ENCODE measurements around the gene COX17. TPM values are rescaled to one million over a fixed set of nuclear protein-coding genes. Genes with fewer than 3 reads are reported as not detected.

Gene COX17
- total and polyA plus RNA-seq, 2 of the 13 experiments (the other 11 are each of a cell fraction or from before 2014, with no cell fraction given) = 41.4 to 51.0 TPM

- no peak for TF ChIP-seq ZKSCAN8 (CRISPR knock-in tag; IDR thresholded peaks at IDR 0.05; ENCODE audit: borderline replicate concordance)
- no peak for TF ChIP-seq ZNF543 (CRISPR knock-in tag; IDR thresholded peaks at IDR 0.05)
- TF ChIP-seq ZNF138 (CRISPR knock-in tag; IDR thresholded peaks at IDR 0.05; ENCODE audit: low read depth) = no peak
- no peak for TF ChIP-seq SIX1 (CRISPR knock-in tag; IDR thresholded peaks at IDR 0.05; ENCODE audit: borderline replicate concordance)
- TF ChIP-seq TEAD2 (CRISPR knock-in tag; IDR thresholded peaks at IDR 0.05) = no peak
- TF ChIP-seq PHF8 (CRISPR knock-in tag; IDR thresholded peaks at IDR 0.05) = no peak
- TF ChIP-seq, protein P1, sequence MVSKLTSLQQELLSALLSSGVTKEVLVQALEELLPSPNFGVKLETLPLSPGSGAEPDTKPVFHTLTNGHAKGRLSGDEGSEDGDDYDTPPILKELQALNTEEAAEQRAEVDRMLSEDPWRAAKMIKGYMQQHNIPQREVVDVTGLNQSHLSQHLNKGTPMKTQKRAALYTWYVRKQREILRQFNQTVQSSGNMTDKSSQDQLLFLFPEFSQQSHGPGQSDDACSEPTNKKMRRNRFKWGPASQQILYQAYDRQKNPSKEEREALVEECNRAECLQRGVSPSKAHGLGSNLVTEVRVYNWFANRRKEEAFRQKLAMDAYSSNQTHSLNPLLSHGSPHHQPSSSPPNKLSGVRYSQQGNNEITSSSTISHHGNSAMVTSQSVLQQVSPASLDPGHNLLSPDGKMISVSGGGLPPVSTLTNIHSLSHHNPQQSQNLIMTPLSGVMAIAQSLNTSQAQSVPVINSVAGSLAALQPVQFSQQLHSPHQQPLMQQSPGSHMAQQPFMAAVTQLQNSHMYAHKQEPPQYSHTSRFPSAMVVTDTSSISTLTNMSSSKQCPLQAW (CRISPR knock-in tag; IDR thresholded peaks at IDR 0.05) = no peak
- no peak for TF ChIP-seq TSC22D2 (CRISPR knock-in tag; IDR thresholded peaks at IDR 0.05; ENCODE audit: borderline replicate concordance)
- no peak for TF ChIP-seq TAF1 (CRISPR knock-in tag; IDR thresholded peaks at IDR 0.05)
- TF ChIP-seq PPARG (CRISPR knock-in tag; conservative IDR thresholded peaks at IDR 0.05) = no peak
- no peak for TF ChIP-seq ZNF234 (CRISPR knock-in tag; conservative IDR thresholded peaks at IDR 0.05)
- TF ChIP-seq MATR3 (CRISPR knock-in tag; IDR thresholded peaks at IDR 0.05) = no peak
These were observed 17.5 kb downstream of the COX17 start (continued) for GRCh38 chr3:119659606-119660291.

DNA sequence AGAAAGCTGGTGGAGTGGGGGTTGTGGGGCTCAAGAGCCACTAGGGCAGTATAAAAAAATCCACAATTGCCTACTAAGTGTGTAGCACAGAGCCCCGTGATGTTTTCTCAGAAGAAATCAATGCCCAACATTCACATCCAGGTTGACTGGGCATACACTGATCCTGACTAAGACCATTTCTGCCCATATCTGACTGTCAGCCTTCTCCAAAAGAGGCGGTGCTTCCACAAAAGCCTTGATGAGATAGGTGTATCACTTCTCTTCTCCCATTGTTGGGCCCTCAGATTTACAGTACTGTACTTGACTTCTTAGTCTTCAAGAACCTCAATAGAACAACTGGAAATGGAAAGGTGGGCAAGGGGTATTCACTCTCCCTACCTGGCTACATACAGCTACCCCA, 18.2 kb downstream of the COX17 start:
- CTCF ChIA-PET (ENCODE audit: low intra/inter-chr PET ratio, low total read pairs) = no interaction called here
- Histone ChIP-seq H3K36me3 (replicated peaks in 1 of 2; ENCODE audit: control insufficient read depth in 1 of 2, insufficient read depth in 2 of 2, low read length in 2 of 2) (no peaks in the 10 kb centered on the region), H3K4me1 (ENCODE audit: insufficient read depth, low read length) (no peaks in the 10 kb centered on the region), H3K79me2 (ENCODE audit: insufficient read depth, low read length) (no peaks in the 10 kb centered on the region), H4K20me1 (ENCODE audit: insufficient read depth, low read length) (no peaks in the 10 kb centered on the region), H3K9me3 (ENCODE audit: low read length) (no peaks in the 10 kb centered on the region), H3K4me3 (replicated peaks in 1 of 3; ENCODE audit: insufficient read depth in 1 of 3, low read depth in 2 of 3, low read length in 3 of 3) (no peak overlapping the region), H3K27ac (ENCODE audit: extremely low read length, insufficient read depth, low read length) (no peak overlapping the region), H2AFZ (ENCODE audit: low read length) (no peak overlapping the region), H3K27me3 (ENCODE audit: control insufficient read depth in 1 of 2, insufficient read depth in 2 of 2, low read length in 2 of 2) (no peaks in the 10 kb centered on the region), H3K4me2 (ENCODE audit: low read depth, low read length) (no peak overlapping the region), H3K9ac (ENCODE audit: insufficient read depth, low read depth, low read length) (no peak overlapping the region)
- no TSS peak for BruUV-seq (replicated peaks)
- ATAC-seq = no peak
- intact Hi-C loops (cut with micrococcal nuclease; ENCODE audit: unreplicated experiment) = no loop called here
- 80% methylated on average over 2 of the region's 2 CpGs for WGBS (ENCODE audit: low lambda C conversion rate)
- no peak for DNase-seq (ENCODE audit: low spot score)
- POLR2A ChIA-PET = no interaction called here
- in situ Hi-C loops (cut with HindIII; ENCODE audit: extremely low pct_ligation_motif_present, low pct_unique_long_range_greater_than_20kb) = no loop called here
- FAIRE-seq = no peak
- no peak for TF ChIP-seq ZNF576 (CRISPR knock-in tag; IDR thresholded peaks at IDR 0.05)
- TF ChIP-seq SALL2 (CRISPR knock-in tag; IDR thresholded peaks at IDR 0.05) = no peak
- TF ChIP-seq ZNF160 (CRISPR knock-in tag; IDR thresholded peaks at IDR 0.05) = no peak
- TF ChIP-seq ZNF230 (CRISPR knock-in tag; IDR thresholded peaks at IDR 0.05) = no peak
- TF ChIP-seq TARDBP (CRISPR knock-in tag; IDR thresholded peaks at IDR 0.05) = no peak
- TF ChIP-seq ZNF644 (CRISPR knock-in tag; IDR thresholded peaks at IDR 0.05; ENCODE audit: low read depth) = no peak
- TF ChIP-seq, protein P2, sequence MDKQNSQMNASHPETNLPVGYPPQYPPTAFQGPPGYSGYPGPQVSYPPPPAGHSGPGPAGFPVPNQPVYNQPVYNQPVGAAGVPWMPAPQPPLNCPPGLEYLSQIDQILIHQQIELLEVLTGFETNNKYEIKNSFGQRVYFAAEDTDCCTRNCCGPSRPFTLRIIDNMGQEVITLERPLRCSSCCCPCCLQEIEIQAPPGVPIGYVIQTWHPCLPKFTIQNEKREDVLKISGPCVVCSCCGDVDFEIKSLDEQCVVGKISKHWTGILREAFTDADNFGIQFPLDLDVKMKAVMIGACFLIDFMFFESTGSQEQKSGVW (CRISPR knock-in tag; IDR thresholded peaks at IDR 0.05; ENCODE audit: borderline replicate concordance) = no peak
- no peak for TF ChIP-seq ZFP1 (CRISPR knock-in tag; IDR thresholded peaks at IDR 0.05)
- no peak for TF ChIP-seq CCDC6 (CRISPR knock-in tag; IDR thresholded peaks at IDR 0.05)
- no peak for TF ChIP-seq DMAP1 (CRISPR knock-in tag; IDR thresholded peaks at IDR 0.05)
- TF ChIP-seq NFATC3 (CRISPR knock-in tag; IDR thresholded peaks at IDR 0.05) = no peak
- no peak for TF ChIP-seq PBX2 (CRISPR knock-in tag; IDR thresholded peaks at IDR 0.05)
